Ecto neural progenitor cell (in vitro differentiated cells): Measurements from ENCODE around the gene SOX8.
"Not testable (repeated sequence)": the region's sequence is repeated elsewhere in the genome, so short reads cannot be mapped to it uniquely, and the experiment has no call there.

Source experiments
- DNase-seq: peaks from one replicate; pipeline ENCODE4 v3.0.0-alpha.2; 2018; ENCODE audit warnings: low spot score

The SOX8 gene

DNA sequence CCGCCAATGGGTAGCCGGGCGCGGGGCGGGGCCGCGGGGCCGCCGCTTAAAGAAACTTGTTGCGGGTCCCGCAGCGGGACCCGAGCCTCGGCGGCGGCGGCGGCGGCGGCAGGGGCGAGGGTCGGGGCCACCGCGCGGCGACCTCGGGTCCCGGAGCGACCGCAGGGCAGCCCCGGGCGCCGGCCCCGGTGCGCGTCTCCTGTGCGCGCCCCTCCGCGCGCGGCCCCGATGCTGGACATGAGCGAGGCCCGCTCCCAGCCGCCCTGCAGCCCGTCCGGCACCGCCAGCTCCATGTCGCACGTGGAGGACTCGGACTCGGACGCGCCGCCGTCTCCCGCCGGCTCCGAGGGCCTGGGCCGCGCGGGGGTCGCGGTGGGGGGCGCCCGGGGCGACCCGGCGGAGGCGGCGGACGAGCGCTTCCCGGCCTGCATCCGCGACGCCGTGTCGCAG is at the start of gene SOX8:
Gene SOX8 (plus strand): TSS at position 76 of the 450 bp plus-strand sequence. CDS start 153 bp downstream, at position 229.
- peak; percentile 83 for DNase-seq

DNA sequence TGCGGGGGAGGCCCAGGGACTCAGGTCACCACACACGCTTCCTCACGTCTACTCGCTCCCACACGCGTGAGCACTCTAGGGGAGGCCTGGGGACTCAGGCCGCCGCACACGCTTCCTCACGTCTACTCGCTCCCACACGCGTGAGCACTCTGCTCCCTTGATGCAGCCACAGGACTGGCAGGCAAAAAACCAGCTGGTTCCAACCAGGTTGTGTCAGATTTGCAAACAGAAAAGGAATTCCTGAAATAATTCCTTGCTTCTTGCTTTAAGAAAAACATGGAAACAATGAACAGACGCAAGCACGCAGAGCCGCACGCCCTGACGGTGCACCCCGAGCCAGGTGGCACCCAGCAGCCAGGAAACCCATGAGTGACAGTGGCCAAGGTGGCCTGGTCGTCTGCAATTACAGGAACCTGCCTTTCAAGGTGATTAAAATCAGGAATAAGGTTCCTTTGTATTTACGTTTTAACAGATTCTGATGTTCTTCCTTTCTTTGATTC is 48.7 kb upstream of the SOX8 start:
- no peak for DNase-seq

DNA sequence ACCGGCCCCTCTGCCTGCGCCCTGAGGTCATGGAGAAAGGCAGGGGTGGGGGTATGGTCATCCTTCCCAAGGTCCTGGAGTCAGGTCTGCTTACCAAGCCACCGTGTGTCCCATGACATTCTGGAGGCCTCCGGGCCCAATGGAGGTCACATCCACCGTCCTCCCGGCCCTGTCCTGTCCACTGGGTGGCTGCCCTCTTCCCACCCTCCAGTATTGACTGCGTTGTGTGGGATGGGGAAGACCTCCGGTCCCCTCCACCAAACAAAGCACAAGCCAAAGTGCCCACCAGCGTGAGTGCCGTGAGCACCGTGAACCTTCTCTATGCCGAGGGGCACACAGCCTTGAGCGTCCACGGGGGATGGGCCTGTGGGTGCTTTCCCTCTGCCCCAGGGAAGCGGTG is 48.0 kb upstream of the SOX8 start:
- no peak for DNase-seq

DNA sequence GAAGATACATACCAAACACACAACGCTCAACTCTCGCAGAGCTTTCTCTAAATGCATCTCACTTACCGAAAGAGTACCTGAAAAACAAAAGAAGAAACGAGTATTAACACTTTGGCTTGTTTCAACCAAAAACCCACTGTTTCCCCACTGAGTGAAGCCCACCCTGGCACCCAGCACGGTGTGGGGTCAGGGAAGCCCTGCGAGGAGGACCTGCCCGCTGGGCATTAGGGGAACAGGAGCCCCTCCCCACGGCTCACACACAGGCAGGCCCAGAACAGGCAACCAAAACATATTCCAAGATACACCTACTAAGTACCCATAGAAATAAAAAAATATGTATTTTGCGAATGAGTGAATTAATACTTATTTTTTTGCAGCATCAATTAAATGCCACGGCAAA is 47.4 kb upstream of the SOX8 start:
- DNase-seq: no peak

DNA sequence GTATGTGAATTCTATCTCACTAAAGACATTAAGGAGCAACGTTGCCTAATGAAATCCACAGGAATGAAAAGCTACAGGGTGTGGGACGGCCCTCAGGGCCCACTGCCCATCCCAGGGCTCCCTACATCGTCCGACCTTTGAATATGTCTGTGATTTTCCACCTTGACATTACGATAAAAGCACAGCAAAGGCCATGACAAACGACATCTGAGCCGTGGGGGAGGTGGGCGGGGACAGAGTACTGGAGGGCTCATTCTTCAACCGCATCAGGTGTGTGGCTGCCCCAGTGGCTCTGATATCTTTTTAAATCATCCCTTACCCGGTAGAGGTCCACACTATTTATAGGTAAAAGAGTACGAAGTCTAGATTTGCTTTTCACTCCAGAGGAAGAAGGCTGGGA is 45.9 kb upstream of the SOX8 start:
- no peak for DNase-seq

DNA sequence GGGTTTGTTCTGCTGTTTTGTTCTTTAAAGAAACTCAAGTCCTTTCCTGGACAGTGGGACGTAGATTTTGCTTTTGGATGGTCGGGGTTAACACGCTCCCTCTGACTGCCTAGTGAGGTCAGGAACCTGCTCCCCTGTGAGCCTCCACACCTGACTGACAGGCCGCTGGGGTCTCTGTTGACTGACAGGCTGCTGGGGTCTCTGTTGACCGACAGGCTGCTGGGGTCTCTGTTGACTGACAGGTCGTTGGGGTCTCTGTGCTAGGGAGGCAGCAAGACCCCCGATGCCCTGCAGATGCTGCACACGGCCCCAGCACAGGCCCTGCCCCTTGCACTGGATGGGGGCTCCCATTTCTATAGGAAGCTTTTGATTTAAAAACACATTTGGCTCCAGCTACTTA is 44.3 kb upstream of the SOX8 start:
- DNase-seq: no peak

DNA sequence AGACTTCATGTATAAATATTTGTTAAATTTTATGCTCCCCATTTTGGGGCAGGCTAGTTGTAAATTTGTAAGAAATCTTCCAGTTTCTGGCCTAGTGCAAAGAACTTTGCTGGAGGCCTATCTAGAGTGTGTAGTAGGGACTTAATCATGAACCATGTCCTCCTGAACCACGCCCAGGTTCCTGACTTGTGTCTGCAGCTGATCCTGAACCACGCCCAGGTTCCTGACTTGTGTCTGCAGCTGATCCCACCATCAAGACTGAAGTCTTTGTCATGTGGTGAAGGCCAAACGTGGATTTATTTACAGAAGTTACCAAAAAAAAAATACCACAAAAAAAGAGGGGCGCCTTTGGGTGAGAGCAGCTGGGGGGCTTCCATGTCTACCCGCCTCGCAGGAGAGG is 43.8 kb upstream of the SOX8 start:
- DNase-seq: no peak

DNA sequence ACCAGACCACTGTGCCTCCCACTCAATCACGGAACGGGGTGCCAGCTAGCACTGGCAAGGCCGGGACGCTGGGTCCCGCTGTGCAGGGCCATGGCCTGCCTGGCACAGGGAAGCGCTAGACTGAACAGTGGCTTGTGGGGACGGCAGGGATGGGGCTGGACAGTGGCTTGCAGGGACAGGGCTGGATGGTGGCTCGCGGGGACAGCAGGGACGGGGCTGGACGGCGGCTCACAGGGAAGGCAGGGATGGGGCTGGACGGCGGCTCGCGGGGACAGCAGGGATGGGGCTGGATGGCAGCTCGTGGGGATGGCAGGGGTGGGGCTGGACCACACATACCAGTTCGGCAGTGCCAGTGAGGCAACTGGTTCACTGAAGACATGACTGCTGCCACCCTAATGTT is 43.4 kb upstream of the SOX8 start:
- no peak for DNase-seq

DNA sequence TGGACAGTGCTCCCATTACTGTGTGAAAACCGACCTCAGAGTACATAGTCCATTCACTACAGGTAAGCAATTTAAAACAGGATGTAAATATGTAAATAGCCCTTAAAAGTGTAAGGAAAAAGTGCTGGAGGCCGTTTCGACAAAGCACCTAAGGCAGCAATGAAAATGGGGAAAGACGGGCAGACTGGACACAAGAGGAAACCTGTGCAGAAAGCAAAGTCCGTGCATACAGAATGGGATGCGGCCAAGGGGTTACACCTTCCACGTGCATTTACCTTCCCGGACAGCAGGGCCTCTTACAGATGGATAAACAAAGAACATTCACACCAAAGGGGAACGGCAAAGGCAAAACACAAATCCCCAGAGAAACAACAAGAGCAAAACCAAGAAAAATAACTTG is 42.8 kb upstream of the SOX8 start:
- DNase-seq: no peak

DNA sequence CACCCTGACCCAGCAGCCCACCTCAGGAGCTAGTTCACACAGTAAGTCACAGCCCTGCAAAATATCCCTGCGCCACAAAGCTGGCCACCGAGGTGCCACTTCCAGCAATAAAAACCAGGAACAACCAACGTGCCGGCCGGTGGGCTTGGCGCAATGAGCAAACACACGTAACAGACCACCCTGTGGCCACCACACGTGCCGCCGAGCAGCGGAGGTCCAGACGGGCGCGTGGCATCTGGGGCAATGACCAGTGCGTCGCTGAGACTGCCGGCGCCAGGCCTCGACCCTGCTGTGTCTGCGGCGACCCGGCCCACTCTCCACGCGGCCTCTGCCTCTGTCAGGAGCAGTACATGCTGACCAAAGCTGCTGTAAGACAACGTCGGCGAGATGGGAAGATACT is 42.3 kb upstream of the SOX8 start:
- DNase-seq: no peak

DNA sequence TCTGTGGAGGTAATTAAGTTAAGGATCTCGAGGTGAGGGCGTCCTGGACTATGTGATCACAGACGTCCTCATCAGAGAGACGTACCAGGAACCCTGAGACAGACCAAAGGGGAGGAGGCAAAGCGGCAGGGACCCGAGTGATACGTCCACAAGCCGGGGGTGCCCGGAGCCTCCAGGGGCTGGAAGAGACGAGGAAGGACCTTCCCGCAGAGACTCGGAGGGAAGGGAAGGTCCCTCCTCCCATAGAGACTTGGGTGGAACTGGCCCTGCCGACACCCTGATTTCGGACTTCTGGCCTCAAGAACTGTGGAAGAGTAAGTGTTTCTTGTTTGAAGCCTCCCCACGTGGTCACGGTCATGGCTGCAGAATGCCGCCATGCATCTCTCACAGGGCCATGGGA is 41.6 kb upstream of the SOX8 start:
- DNase-seq: no peak

DNA sequence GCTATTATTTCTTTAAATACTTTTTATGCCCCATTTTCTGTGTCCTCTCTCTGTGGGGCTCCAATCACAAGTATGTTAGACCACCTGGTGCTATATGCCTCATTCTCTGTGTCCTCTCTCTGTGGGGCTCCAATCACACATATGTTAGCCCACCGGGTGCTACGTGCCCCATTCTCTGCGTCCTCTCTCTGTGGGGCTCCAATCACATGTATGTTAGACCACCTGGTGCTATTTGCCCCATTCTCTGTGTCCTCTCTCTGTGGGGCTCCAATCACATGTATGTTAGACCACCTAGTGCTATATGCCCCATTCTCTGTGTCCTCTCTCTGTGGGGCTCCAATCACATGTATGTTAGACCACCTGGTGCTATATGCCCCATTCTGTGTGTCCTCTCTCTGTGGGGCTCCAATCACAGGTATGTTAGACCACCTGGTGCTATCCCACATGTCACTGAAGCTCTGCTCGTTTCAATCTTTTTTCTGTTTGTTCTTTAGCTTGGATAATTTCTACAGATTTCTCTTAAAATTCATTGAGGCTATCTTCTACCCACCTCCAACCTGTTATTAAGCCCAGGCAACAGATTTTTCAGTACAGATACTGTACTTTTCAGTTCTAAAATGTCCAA is 39.0 kb upstream of the SOX8 start:
- DNase-seq: no peak

DNA sequence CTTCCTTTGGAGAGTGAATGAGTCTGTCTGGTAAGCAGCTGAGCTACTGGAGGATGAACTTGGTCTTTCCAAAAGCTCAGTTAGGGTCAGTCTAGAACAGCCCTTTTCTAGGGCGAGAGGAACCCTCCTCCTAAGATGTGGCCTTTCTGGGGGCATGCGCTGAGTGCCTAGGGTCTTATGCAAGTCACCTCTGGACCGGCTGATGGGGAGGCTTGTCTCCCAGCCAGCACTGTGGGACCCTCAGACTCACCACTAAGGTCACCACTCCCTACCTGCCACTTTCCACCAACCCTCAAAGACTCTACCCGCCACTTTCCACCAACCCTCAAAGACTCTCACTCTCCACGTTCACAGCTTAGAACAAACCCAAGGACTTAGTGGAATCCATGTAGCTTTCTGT is 37.6 kb upstream of the SOX8 start:
- no peak for DNase-seq

DNA sequence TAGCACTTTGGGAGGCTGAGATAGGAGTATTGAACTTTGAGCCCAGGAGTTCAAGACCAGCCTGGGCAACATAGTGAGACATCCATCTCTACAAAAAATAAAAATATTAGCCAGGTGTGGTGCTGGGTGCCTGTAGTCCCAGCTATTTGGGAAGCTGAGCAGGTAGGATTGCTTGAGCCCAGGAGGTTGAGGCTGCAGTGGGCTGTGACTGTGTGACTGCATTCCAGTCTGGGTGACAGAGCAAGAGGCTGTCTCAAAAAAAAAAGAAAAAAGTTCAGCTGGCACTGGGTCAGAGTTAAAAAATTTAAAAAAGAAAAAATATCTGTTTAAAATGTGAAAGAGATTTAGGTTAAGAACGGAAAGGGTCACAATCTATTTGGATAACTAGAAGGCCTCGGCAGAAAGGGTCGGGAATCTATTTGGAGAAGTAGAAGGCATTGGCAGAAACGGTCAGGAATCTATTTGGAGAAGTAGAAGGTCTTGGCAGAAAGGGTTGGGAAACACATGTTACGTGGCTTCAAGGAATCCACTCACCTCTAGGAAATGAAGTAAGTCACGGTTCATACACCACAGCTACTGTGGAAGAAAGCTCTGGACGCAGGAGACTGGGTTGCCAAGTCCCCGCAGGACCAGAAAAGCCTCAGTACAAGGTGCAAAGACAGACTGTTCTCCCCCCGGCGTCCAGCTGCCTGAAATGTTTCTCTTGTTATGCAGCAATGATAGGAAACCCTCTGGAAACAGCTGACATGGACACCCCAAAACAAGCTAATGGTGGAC is 36.1 kb upstream of the SOX8 start:
- DNase-seq: no peak

DNA sequence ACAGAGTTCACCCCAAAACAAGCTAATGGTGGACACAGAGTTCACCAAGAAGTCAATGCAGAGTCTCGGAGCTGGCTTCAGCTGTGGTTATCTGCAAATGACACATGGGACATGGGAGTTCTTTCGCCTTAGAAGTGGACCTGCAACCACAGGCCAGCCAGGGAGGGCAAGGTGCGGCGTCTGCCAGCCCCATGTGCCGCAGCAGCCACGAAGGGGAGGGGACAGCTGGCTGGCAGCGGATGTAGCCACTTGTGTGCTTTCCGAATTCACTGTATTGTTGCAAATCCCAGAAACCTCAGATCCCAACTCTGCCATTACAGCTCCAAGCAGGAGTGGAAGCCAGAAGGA is 35.5 kb upstream of the SOX8 start:
- DNase-seq: no peak

DNA sequence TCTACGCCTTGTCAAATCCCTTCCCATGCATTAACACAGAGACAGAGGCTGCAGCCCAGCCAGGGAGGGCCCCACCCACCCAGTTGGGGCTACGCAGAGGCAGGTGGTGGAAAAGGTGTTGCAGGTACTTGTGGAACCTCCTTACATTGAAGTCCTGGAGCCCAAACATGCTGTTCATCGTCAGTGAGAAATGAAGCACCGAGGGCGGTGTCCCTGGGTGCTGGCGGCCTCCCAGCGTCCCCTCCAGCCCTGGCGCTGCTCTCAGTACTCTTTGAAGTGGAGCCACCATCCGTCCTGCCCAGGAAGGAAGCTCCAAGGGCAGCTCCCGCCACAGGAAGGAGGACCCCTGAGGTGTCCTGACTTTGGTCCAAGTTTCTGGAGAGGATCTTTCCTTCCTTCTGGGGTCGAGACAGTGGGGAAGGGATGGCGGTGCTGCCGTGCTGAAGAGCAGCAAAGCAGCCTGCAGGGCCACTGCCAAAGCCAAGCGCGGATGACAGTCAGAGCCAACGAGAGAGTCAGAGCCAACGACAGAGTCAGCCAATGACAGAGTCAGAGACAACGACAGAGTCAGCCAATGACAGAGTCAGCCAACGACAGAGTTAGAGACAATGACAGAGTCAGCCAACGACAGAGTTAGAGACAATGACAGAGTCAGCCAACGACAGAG is 34.2 kb upstream of the SOX8 start:
- no peak for DNase-seq

DNA sequence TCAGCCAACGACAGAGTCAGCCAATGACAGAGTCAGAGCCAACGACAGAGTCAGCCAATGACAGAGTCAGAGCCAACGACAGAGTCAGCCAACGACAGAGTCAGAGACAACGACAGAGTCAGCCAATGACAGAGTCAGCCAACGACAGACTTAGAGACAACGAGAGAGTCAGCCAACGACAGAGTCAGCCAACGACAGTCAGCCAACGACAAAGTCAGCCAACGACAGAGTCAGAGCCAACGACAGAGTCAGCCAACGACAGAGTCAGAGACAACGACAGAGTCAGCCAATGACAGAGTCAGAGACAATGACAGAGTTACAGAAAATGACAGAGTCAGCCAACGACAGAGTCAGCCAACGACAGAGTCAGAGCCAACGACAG is 33.7 kb upstream of the SOX8 start:
- not testable (repeated sequence) for DNase-seq

DNA sequence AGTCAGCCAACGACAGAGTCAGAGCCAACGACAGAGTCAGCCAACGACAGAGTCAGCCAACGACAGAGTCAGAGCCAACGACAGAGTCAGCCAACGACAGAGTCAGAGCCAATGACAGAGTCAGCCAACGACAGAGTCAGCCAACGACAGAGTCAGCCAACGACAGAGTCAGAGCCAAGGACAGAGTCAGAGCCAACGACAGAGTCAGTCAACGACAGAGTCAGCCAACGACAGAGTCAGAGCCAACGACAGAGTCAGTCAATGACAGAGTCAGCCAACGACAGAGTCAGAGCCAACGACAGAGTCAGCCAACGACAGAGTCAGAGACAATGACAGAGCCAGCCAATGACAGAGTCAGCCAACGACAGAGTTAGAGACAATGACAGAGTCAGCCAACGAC is 32.8 kb upstream of the SOX8 start:
- DNase-seq: not testable (repeated sequence)

DNA sequence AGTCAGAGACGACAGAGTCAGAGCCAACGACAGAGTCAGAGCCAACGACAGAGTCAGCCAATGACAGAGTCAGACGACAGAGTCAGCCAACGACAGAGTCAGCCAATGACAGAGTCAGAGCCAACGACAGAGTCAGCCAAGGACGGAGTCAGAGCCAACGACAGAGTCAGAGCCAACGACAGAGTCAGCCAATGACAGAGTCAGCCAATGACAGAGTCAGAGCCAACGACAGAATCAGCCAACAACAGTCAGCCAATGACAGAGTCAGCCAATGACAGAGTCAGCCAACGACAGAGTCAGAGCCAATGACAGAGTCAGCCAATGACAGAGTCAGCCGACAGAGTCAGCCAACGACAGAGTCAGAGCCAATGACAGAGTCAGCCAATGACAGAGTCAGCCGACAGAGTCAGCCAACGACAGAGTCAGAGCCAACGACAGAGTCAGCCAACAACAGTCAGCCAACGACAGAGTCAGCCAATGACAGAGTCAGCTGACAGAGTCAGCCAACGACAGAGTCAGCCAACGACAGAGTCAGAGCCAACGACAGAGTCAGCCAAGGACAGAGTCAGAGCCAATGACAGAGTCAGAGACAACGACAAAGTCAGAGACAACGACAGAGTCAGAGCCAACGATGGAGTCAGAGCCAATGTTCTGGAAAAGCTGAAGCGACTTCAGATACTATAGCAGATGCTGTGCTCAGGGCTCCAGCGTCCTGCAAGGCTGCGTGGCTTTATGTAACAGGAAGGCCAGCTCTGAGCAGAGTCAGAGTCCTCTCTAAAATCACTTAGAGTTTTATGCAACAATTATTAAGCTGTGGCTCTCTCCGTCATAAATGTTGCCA is 30.6 kb upstream of the SOX8 start:
- not testable (repeated sequence) for DNase-seq

DNA sequence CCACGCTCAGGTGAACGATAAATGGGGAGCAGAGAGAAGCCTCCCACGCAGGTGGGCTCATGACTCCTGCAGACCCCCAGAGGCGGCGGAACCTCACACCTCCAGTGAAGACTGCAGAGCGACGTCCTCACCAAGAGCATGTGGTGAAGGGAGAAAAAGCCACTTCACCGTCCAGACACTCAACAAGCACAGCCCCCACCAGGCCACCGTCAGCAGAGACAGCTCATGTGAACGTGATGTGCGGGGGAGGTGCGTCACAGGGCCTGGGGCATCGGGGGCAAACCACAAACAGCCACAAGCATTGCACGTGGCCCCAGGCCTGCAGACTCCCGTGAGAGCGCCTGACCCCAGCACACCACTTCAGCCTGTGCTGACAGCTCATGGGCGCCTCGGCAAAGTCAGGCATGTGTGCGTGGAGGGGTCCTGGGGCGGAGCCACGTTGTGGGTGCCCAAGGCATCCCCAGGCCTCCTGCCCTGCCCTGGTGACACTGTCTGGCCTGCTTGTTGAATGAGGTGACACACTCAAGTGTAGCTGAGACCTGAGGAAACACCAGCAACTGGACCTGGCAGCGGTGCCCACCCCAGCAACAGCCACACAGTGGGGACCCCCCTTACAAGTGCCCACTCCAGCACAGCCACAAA is 29.8 kb upstream of the SOX8 start:
- DNase-seq: no peak

DNA sequence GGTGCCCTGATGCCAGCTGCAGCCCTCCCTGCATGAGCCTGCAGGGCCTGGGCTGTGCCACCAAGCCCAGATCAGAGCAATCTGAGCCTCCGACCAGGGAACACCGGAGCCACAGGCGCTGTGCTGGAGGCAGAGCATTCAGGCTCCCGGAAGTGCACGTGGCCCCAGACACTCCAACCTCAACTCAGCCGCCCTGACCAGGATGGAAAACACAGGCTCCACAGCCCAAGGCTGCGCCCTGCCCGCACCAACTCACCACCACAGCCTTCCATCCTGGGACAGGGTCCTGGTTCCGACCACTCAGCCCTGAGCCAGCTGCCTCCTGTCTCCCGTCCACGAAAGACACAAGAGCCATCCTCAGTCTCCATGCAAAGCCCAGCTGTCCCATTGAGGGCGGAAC is 29.2 kb upstream of the SOX8 start:
- DNase-seq: no peak

DNA sequence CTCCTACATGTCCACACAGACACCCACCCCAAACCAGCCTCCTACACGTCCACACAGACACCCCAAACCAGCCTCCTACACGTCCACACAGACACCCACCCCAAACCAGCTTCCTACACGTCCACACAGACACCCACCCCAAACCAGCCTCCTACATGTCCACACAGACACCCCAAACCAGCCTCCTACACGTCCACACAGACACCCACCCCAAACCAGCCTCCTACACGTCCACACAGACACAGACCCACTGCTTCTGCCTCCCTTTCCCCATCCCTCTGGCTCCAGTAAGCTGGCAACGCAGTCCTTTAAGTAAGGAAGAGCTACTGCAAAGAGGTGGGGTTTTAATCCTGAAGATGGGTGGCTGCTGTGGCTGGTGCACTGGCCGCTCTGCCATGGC is 27.8 kb upstream of the SOX8 start:
- DNase-seq: not testable (repeated sequence)
